Measurements from ENCODE around the gene CLTB. TPM values are rescaled to one million over a fixed set of nuclear protein-coding genes. Genes with fewer than 3 reads are reported as not detected.

The CLTB gene
- polyA plus RNA-seq, 1 of the 3 experiments (the other 2 are of a cell fraction), result 91.2 TPM

DNA sequence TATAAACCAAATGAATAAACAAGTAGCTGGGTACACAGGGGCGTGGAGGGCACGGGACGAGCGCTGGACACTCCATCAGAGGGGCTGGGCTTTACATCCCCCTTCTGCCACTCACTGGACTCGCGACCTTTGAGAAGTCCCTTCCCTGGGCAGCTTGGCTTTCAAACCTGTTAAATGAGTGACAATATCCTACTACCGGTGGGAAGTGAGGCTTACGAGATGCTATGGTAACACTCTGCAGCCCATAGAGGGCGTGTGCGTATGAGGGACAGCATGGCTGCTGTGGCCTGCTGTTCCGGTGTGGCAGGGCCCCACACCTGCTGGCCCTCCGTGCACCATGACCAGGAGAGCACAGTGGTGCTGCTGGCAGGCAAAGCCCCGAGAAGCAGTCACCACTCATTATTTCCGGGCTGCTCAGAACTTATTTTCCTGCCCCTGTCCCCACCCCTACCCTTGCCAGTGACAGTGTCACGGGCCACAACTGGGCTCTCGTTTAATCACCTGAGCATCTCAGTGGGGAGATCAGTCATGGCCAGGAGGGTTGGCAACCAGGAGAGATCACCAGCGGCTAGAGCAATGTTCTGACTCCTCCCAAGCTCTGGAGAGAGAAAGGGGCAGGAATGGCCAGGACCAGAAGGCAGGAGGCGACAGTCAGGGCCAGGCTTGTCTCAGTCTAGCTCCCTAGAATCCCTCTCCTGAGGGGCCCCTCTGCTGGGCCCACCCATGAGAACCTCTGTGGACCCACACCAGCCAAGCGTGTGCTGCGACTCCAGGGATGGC is 10.5 kb downstream of the CLTB start:
- no peaks in the 10 kb centered on the region for H3K4me1 ChIP-seq (ENCODE audit: control insufficient read depth in 1 of 2, insufficient read depth in 2 of 2, low read depth in 1 of 2, low read length in 1 of 2)
- no peaks in the 10 kb centered on the region for H3K9me2 ChIP-seq
- H3K4me2 ChIP-seq, result no peak overlapping the region
- no peaks in the 10 kb centered on the region for H3K9me3 ChIP-seq
- H3K36me3 ChIP-seq (replicated peaks in 1 of 2; ENCODE audit: control insufficient read depth in 1 of 2, insufficient read depth in 2 of 2, low read length in 1 of 2), result peaks cover 0 to 9% of the 10 kb centered on the region in 2 experiments
- H3K79me2 ChIP-seq (ENCODE audit: insufficient read depth), result no peaks in the 10 kb centered on the region
- H4K20me1 ChIP-seq (ENCODE audit: insufficient read depth), result no peaks in the 10 kb centered on the region
- no peak overlapping the region for H3K27ac ChIP-seq (ENCODE audit: low read depth in 2 of 2, low read length in 1 of 2)
- no peak overlapping the region for H3K4me3 ChIP-seq (ENCODE audit: low read depth in 2 of 2, low read length in 1 of 2)
- H3K27me3 ChIP-seq (ENCODE audit: insufficient read depth), result no peaks in the 10 kb centered on the region
- no peaks in the 10 kb centered on the region for H3F3A ChIP-seq (replicated peaks; ENCODE audit: insufficient read depth)
- no peak overlapping the region for H2AFZ ChIP-seq (ENCODE audit: low read depth)
- POLR2A ChIA-PET, result interaction anchor here (1.2 kb wide), 1 partner anchor 14 kb away, joined by 6 read pairs; no protein-coding TSS in a partner anchor
- no peak overlapping the region for H3K9ac ChIP-seq
- CTCF ChIA-PET, result interaction anchor here (1.0 to 2.1 kb wide), 4 partner anchors 10 to 675 kb away, joined by 3 to 11 read pairs (median 4); partner anchors contain the start of gene CLTB
- TF ChIP-seq, protein P1, sequence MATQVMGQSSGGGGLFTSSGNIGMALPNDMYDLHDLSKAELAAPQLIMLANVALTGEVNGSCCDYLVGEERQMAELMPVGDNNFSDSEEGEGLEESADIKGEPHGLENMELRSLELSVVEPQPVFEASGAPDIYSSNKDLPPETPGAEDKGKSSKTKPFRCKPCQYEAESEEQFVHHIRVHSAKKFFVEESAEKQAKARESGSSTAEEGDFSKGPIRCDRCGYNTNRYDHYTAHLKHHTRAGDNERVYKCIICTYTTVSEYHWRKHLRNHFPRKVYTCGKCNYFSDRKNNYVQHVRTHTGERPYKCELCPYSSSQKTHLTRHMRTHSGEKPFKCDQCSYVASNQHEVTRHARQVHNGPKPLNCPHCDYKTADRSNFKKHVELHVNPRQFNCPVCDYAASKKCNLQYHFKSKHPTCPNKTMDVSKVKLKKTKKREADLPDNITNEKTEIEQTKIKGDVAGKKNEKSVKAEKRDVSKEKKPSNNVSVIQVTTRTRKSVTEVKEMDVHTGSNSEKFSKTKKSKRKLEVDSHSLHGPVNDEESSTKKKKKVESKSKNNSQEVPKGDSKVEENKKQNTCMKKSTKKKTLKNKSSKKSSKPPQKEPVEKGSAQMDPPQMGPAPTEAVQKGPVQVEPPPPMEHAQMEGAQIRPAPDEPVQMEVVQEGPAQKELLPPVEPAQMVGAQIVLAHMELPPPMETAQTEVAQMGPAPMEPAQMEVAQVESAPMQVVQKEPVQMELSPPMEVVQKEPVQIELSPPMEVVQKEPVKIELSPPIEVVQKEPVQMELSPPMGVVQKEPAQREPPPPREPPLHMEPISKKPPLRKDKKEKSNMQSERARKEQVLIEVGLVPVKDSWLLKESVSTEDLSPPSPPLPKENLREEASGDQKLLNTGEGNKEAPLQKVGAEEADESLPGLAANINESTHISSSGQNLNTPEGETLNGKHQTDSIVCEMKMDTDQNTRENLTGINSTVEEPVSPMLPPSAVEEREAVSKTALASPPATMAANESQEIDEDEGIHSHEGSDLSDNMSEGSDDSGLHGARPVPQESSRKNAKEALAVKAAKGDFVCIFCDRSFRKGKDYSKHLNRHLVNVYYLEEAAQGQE (IDR thresholded peaks at IDR 0.05; ENCODE audit: low read depth, low read length), result no peak
- TF ChIP-seq MEF2A (IDR thresholded peaks at IDR 0.05; ENCODE audit: borderline replicate concordance, low read depth) (no peak), GATA2 (CRISPR knock-in tag; IDR thresholded peaks at IDR 0.05) (no peak), YY1 (IDR thresholded peaks at IDR 0.05; ENCODE audit: low read depth) (no peak), NRF1 (IDR thresholded peaks at IDR 0.05; ENCODE audit: low read depth, low read length) (no peak)
- TF ChIP-seq, protein P2, sequence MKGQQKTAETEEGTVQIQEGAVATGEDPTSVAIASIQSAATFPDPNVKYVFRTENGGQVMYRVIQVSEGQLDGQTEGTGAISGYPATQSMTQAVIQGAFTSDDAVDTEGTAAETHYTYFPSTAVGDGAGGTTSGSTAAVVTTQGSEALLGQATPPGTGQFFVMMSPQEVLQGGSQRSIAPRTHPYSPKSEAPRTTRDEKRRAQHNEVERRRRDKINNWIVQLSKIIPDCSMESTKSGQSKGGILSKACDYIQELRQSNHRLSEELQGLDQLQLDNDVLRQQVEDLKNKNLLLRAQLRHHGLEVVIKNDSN (IDR thresholded peaks at IDR 0.05; ENCODE audit: borderline replicate concordance, low read depth), result no peak
- DNase-seq, result peak; percentile 19
- WGBS (ENCODE audit: low lambda C conversion rate), result 89% methylated on average over 16 of the region's 20 CpGs

DNA sequence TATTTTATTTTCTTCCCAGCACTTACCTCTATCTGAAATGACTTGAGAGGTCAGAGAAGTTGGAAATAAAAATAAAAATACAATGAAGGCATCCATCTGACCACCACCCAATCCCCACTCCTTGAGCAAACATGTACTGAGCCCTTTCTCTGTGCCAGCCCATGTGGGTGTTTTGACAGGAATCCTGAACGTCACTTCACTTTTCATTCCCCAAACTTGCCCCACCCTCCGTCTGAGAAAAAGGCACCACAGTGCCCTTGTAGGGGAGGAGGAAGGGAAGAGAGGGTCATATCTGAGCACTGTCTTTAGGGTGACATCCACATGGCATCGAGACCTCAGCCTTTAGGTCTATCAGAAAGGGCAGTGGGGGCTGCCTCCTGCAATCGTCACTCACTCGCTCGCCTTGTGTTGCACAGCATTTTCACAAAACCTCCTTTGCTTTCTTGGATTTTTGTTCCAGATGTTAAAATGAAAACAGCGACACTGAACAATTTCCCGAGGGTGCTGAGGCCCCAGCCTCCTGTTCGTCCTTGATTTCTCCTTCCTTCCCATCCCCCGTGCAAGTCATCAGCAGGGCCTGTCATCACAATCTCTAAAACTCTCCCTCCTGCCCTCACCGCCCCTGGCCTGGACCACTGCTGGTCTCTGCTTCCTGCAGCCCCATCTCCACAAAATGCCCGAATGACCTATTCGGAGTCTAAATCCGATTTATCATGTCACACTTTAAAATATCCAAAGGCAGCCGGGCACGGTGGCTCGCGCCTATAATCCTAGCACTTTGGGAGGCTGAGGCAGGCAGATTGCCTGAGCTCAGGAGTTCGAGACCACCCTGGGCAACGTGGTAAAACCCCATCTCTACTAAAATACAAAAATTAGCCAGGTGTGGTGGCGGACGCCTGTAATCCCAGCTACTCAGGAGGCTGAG is 14.8 kb downstream of the CLTB start:
- ChIA-PET POLR2A (no interaction called here), CTCF (interaction anchor here (0.9 to 1.0 kb wide), 2 partner anchors 15 kb away, joined by 3 to 4 read pairs; no protein-coding TSS in a partner anchor)
- WGBS (ENCODE audit: low lambda C conversion rate), result 95% methylated on average over 22 of the region's 22 CpGs
- Histone ChIP-seq H3K4me1 (ENCODE audit: control insufficient read depth in 1 of 2, insufficient read depth in 2 of 2, low read depth in 1 of 2, low read length in 1 of 2) (peaks cover 0 to 2% of the 10 kb centered on the region in 2 experiments; a peak in 1 of 4 replicates), H3K9me2 (no peaks in the 10 kb centered on the region), H3K4me2 (no peak overlapping the region), H3K27ac (ENCODE audit: low read depth in 2 of 2, low read length in 1 of 2) (no peak overlapping the region), H3K9ac (no peak overlapping the region), H3F3A (replicated peaks; ENCODE audit: insufficient read depth) (no peaks in the 10 kb centered on the region), H4K20me1 (ENCODE audit: insufficient read depth) (no peaks in the 10 kb centered on the region), H3K4me3 (ENCODE audit: low read depth in 2 of 2, low read length in 1 of 2) (no peak overlapping the region), H3K79me2 (ENCODE audit: insufficient read depth) (no peaks in the 10 kb centered on the region), H3K36me3 (replicated peaks in 1 of 2; ENCODE audit: control insufficient read depth in 1 of 2, insufficient read depth in 2 of 2, low read length in 1 of 2) (peaks cover 0 to 2% of the 10 kb centered on the region in 2 experiments), H3K9me3 (no peaks in the 10 kb centered on the region), H2AFZ (ENCODE audit: low read depth) (no peak overlapping the region), H3K27me3 (ENCODE audit: insufficient read depth) (no peaks in the 10 kb centered on the region)
- no peak for DNase-seq
- no peak for TF ChIP-seq NRF1 (IDR thresholded peaks at IDR 0.05; ENCODE audit: low read depth, low read length)
- no peak for TF ChIP-seq MEF2A (IDR thresholded peaks at IDR 0.05; ENCODE audit: borderline replicate concordance, low read depth)
- TF ChIP-seq MXI1 (IDR thresholded peaks at IDR 0.05; ENCODE audit: low read depth, low read length), result no peak
